Natural killer cell treated with Interleukin-12 subunit alpha and Interleukin-12 subunit beta and Interleukin-15 and Interleukin-18, amount 100 ng/mL, for 72 hours (primary cell): ENCODE measurements around the gene CLEC10A. TPM values are rescaled to one million over a fixed set of nuclear protein-coding genes. Genes with fewer than 3 reads are reported as not detected.
"Not testable (repeated sequence)": the region's sequence is repeated elsewhere in the genome, so short reads cannot be mapped to it uniquely, and the experiment has no call there.

Source experiments
- ATAC-seq, 2 donors: fragments of 150-1000 bp; cut with Tn5 transposase in 1 of 2; sonication (Bioruptor Pico), chemical (Tn5 transposase) in 1 of 2; 2 replicates each; pipeline ENCODE4 v1.10.0; 2021
- DNase-seq: peaks from one replicate; pipeline ENCODE4 v3.0.0; 2022; ENCODE audit warnings: low spot score
- H3K27ac Mint-ChIP-seq, 2 donors: 1 replicate in 1 of 2; 2 replicates in 1 of 2; pipeline ENCODE4 v1.8.0; 2022; ENCODE audit warnings: mixed read lengths in 2 of 2, mild to moderate bottlenecking in 1 of 2, moderate library complexity in 1 of 2
- H3K27me3 Mint-ChIP-seq, 2 donors: 1 replicate in 1 of 2; 2 replicates in 1 of 2; pipeline ENCODE4 v1.8.0; 2022; ENCODE audit warnings: mixed read lengths in 2 of 2
- H3K36me3 Mint-ChIP-seq: one replicate; pipeline ENCODE4 v1.8.0; 2022; ENCODE audit warnings: mixed read lengths
- H3K4me1 Mint-ChIP-seq, 2 donors: 1 replicate in 1 of 2; 2 replicates in 1 of 2; pipeline ENCODE4 v1.8.0; 2022; ENCODE audit warnings: low read depth in 2 of 2, mixed read lengths in 2 of 2, mild to moderate bottlenecking in 1 of 2
- H3K4me3 Mint-ChIP-seq: one replicate; pipeline ENCODE4 v1.8.0; 2022; ENCODE audit warnings: mixed read lengths
- H3K9me3 Mint-ChIP-seq: 2 replicates; pipeline ENCODE4 v1.8.0; 2022; ENCODE audit warnings: mixed read lengths
- total RNA-seq, 2 donors: library from RNA; stranded (reverse); gene quantifications; one replicate each; pipeline ENCODE4 v1.2.3, GENCODE V29; 2022

CLEC10A gene
- total RNA-seq, 2 donors from 2014 or later, result not detected

GRCh38 chr17:7077911-7078546 lies 2.0 kb downstream of the CLEC10A start:
- H3K4me1 Mint-ChIP-seq, result peaks cover 21 to 30% of the 10 kb centered on the region in 2 donors
- H3K9me3 Mint-ChIP-seq, result no peaks in the 10 kb centered on the region
- ATAC-seq, result no peak
- H3K27ac Mint-ChIP-seq, result no peak overlapping the region
- no peaks in the 10 kb centered on the region for H3K27me3 Mint-ChIP-seq
- no peak for DNase-seq
- H3K36me3 Mint-ChIP-seq, result no peaks in the 10 kb centered on the region
- H3K4me3 Mint-ChIP-seq, result no peak overlapping the region

GRCh38 chr17:7074931-7075330 lies 5.1 kb downstream of the CLEC10A start:
- Mint-ChIP-seq H3K27ac (no peak overlapping the region), H3K9me3 (no peaks in the 10 kb centered on the region), H3K27me3 (no peaks in the 10 kb centered on the region), H3K4me1 (peaks cover 4 to 13% of the 10 kb centered on the region in 2 donors), H3K4me3 (no peak overlapping the region), H3K36me3 (no peaks in the 10 kb centered on the region)
- DNase-seq (no peak), ATAC-seq (no peak)

DNA sequence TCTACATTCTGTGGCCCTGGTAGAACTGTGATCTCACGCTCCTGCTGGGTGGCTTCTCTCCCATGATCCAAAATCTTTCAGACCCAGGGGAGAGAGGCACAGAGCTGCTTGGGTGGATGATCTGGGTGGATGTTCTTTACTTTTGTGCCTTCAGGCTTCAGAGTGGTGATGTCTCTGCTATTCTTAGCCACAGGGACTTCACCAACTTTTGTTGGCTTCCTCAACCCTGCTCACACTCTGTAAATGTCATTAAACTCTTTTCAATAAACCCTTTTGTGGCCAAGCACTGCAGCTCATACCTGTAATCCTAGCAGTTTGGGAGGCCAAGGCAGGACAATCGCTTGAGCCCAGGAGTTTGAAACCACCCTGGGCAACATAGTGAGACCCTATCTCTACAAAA lies 7.6 kb downstream of the CLEC10A start:
- H3K4me1 Mint-ChIP-seq, result peaks cover 4 to 7% of the 10 kb centered on the region in 2 donors
- DNase-seq (no peak), ATAC-seq (no peak)
- H3K27me3 Mint-ChIP-seq, result no peaks in the 10 kb centered on the region
- no peak overlapping the region for H3K4me3 Mint-ChIP-seq
- H3K27ac Mint-ChIP-seq, result no peak overlapping the region
- H3K36me3 Mint-ChIP-seq, result peaks cover 10% of the 10 kb centered on the region
- peaks cover 9% of the 10 kb centered on the region for H3K9me3 Mint-ChIP-seq

- ATAC-seq, result peak in 1 of 2 donors; percentile 13
- no peaks in the 10 kb centered on the region for H3K27me3 Mint-ChIP-seq
- H3K4me3 Mint-ChIP-seq, result no peak overlapping the region
- H3K27ac Mint-ChIP-seq, result no peak overlapping the region
- H3K9me3 Mint-ChIP-seq, result peaks cover 12% of the 10 kb centered on the region
- no peak for DNase-seq
- peaks cover 0 to 3% of the 10 kb centered on the region in 2 donors for H3K4me1 Mint-ChIP-seq
- peaks cover 10% of the 10 kb centered on the region for H3K36me3 Mint-ChIP-seq
Observed at GRCh38 chr17:7070712-7071111, 9.3 kb downstream of the CLEC10A start.

- ATAC-seq (no peak), DNase-seq (no peak)
- Mint-ChIP-seq H3K4me1 (peaks cover 0 to 2% of the 10 kb centered on the region in 2 donors), H3K9me3 (peaks cover 12% of the 10 kb centered on the region), H3K27ac (no peak overlapping the region), H3K27me3 (peaks cover 4 to 8% of the 10 kb centered on the region in 2 donors), H3K4me3 (no peak overlapping the region), H3K36me3 (peaks cover 10% of the 10 kb centered on the region)
Observed at GRCh38 chr17:7068268-7068667, 11.8 kb downstream of the CLEC10A start.

- Mint-ChIP-seq H3K36me3 (peaks cover 10% of the 10 kb centered on the region), H3K27ac (no peak overlapping the region), H3K4me3 (no peak overlapping the region), H3K9me3 (peaks cover 12% of the 10 kb centered on the region), H3K27me3 (peaks cover 4 to 14% of the 10 kb centered on the region in 2 donors), H3K4me1 (peaks cover 0 to 2% of the 10 kb centered on the region in 2 donors)
- ATAC-seq (no peak), DNase-seq (no peak)
Observed at GRCh38 chr17:7067198-7067597, 12.9 kb downstream of the CLEC10A start.

GRCh38 chr17:7064261-7064660 lies 15.8 kb downstream of the CLEC10A start:
- no peak for DNase-seq
- Mint-ChIP-seq H3K36me3 (peaks cover 10% of the 10 kb centered on the region), H3K9me3 (peaks cover 12% of the 10 kb centered on the region), H3K27me3 (peaks cover 4 to 14% of the 10 kb centered on the region in 2 donors), H3K27ac (no peak overlapping the region), H3K4me3 (no peak overlapping the region), H3K4me1 (peaks cover 0 to 2% of the 10 kb centered on the region in 2 donors)
- ATAC-seq, result no peak

GRCh38 chr17:7063518-7064094 lies 16.4 kb downstream of the CLEC10A start:
- no peak for ATAC-seq
- no peak overlapping the region for H3K4me3 Mint-ChIP-seq
- no peak for DNase-seq
- peaks cover 4 to 21% of the 10 kb centered on the region in 2 donors for H3K27me3 Mint-ChIP-seq
- H3K9me3 Mint-ChIP-seq, result peaks cover 8% of the 10 kb centered on the region
- peaks cover 0 to 2% of the 10 kb centered on the region in 2 donors for H3K4me1 Mint-ChIP-seq
- peaks cover 7% of the 10 kb centered on the region for H3K36me3 Mint-ChIP-seq
- H3K27ac Mint-ChIP-seq, result no peak overlapping the region

- no peaks in the 10 kb centered on the region for H3K36me3 Mint-ChIP-seq
- DNase-seq (no peak), ATAC-seq (no peak)
- H3K27ac Mint-ChIP-seq, result peak overlapping the region in 1 of 2 donors; percentile 16
- peaks cover 0 to 2% of the 10 kb centered on the region in 2 donors for H3K4me1 Mint-ChIP-seq
- H3K27me3 Mint-ChIP-seq, result peaks cover 4 to 22% of the 10 kb centered on the region in 2 donors
- no peaks in the 10 kb centered on the region for H3K9me3 Mint-ChIP-seq
- no peak overlapping the region for H3K4me3 Mint-ChIP-seq
Observed at GRCh38 chr17:7060165-7060891, 19.7 kb downstream of the CLEC10A start.

DNA sequence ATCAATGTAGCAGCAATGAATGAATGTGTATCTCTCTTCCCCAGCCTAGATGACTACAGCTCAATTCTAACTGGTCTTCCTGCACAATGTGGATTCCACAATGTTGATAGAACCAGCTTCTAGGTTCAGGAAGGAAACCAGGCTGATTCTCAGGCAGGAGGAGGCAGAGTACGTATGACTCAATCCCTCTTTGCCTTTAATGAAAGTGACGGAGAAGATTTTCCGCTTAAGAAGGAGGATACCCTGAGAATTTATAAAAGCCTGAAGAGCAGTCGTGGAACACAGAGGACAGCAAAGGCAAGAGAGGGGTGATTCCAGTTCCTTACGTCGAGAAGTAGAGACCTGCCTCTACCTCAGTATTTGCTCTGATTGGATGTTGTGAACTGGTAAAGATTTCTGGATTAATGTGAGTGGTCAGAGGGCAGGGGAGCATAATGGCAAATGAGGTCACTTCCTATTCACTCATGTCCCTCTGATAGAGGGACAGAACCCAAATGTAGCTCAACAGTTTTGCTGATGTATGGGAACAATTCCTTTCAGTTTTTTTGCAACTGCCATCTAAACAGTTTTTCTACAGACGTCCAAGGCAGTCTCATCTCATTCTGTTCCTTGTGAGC lies 21.1 kb downstream of the CLEC10A start:
- DNase-seq (no peak), ATAC-seq (no peak)
- Mint-ChIP-seq H3K4me1 (peaks cover 0 to 2% of the 10 kb centered on the region in 2 donors), H3K27me3 (peaks cover 4 to 21% of the 10 kb centered on the region in 2 donors), H3K9me3 (no peaks in the 10 kb centered on the region), H3K36me3 (no peaks in the 10 kb centered on the region), H3K27ac (no peak overlapping the region), H3K4me3 (no peak overlapping the region)

DNA sequence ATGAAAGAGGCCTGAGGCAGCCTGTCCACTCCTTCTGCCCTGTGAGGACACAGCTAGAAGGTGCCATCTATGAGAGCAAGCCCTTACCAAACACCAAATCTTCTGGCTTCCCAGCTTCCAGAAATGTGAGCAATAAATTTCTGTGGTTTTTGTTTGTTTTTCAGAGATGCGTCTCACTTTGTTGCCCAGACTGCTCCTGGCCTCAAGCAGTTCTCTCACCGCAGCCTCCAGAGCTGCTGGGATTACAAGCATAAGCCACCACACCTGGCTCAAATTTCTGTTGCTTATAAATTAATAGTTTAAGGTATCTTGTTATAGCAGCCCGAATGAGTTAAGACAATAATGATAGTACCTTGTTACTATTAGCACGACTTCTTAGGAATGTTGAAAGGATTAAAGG lies 23.7 kb downstream of the CLEC10A start:
- ATAC-seq, result no peak
- peaks cover 3 to 8% of the 10 kb centered on the region in 2 donors for H3K27me3 Mint-ChIP-seq
- H3K36me3 Mint-ChIP-seq, result no peaks in the 10 kb centered on the region
- H3K4me1 Mint-ChIP-seq, result no peaks in the 10 kb centered on the region
- DNase-seq, result no peak
- H3K9me3 Mint-ChIP-seq, result no peaks in the 10 kb centered on the region
- H3K4me3 Mint-ChIP-seq, result no peak overlapping the region
- no peak overlapping the region for H3K27ac Mint-ChIP-seq

DNA sequence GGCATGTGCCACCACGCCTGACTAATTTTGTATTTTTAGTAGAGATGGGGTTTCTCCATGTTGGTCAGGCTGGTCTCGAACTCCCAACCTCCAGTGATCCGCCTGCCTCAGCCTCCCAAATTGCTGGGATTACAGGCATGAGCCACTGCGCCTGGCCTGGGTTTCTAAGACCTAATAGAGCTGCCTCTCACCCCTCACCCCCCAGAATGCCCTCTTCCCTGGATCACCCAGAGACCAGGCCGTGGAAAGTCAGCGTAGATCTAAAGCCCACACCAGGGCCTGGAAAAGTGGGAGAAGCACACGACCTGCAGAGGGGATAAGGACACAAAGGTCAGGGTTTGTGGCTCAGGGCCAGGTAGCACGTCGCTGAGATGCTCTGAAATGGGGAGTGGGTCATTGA lies 29.5 kb downstream of the CLEC10A start:
- not testable (repeated sequence) for H3K27me3 Mint-ChIP-seq, ATAC-seq, H3K4me3 Mint-ChIP-seq, H3K27ac Mint-ChIP-seq, DNase-seq, H3K36me3 Mint-ChIP-seq, H3K9me3 Mint-ChIP-seq
- H3K4me1 Mint-ChIP-seq, result peaks cover 16 to 19% of the 10 kb centered on the region in 2 donors

DNA sequence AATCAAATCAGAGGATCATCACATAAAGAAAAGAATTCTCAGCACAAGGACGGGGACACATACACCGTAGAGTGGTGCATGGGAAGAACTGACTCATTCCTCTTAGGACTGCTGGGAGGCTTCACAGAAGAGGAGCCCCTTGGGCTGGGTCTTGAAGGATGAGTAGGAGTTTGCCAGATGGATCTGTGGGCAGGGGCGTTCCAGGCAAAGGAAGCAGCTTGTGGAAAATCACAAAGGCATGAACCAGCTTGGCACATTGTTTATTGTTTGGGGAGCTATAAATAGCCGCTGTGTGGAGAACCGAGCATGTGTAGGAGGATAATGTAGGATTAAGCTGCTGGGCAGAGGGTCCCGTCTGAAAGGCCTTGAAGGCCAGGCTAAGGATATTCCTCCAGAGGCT lies 31.1 kb downstream of the CLEC10A start:
- no peak overlapping the region for H3K4me3 Mint-ChIP-seq
- no peaks in the 10 kb centered on the region for H3K36me3 Mint-ChIP-seq
- H3K27ac Mint-ChIP-seq, result no peak overlapping the region
- ATAC-seq (no peak), DNase-seq (no peak)
- no peaks in the 10 kb centered on the region for H3K9me3 Mint-ChIP-seq
- peaks cover 18 to 19% of the 10 kb centered on the region in 2 donors for H3K4me1 Mint-ChIP-seq
- H3K27me3 Mint-ChIP-seq, result peaks cover 0 to 8% of the 10 kb centered on the region in 2 donors

GRCh38 chr17:7047566-7047965 lies 32.5 kb downstream of the CLEC10A start:
- H3K4me1 Mint-ChIP-seq, result peaks cover 18 to 25% of the 10 kb centered on the region in 2 donors
- H3K9me3 Mint-ChIP-seq, result no peaks in the 10 kb centered on the region
- peaks cover 0 to 5% of the 10 kb centered on the region in 2 donors for H3K27me3 Mint-ChIP-seq
- peak in 1 of 2 donors; percentile 81 for ATAC-seq
- no peaks in the 10 kb centered on the region for H3K36me3 Mint-ChIP-seq
- peak overlapping the region in 1 of 2 donors; percentile 63 for H3K27ac Mint-ChIP-seq
- DNase-seq, result no peak
- H3K4me3 Mint-ChIP-seq, result peak overlapping the region; percentile 86
